GM12878 (cell line): ENCODE data around the gene TDP2. TPM values are rescaled to one million over a fixed set of nuclear protein-coding genes. Genes with fewer than 3 reads are reported as not detected.
A peak's percentile ranks its signal among the peaks of the same experiment; 100 is the strongest.

ENCODE experiments used
- ATAC-seq: fragments of 200-7000 bp; cut with Tn5 transposase; 3 replicates; pipeline ENCODE4 v1.9.1; 2020; ENCODE audit warnings: mild to moderate bottlenecking, moderate library complexity
- BruUV-seq: library from RNA; stranded (reverse); fragments of 400-500 nt; replicated peaks from 2 replicates; lab custom pipeline; 2021; lab: Mats Ljungman, UMichigan
- CTCF ChIA-PET: fragments of 300-600 bp; sonication (Branson Sonifier 250); formaldehyde crosslinking; extraction: SDS; loops from one replicate; lab custom pipeline; 2021; ENCODE audit warnings: inconsistent platforms; lab: Yijun Ruan, JAX
- POLR2A ChIA-PET: fragments of 350-600 bp; formaldehyde crosslinking; extraction: SDS; loops from one replicate; lab custom pipeline; 2021; ENCODE audit warnings: inconsistent platforms; lab: Charles Lee
- RAD21 ChIA-PET: fragments of 300-600 bp; sonication (Branson Sonifier 250); formaldehyde crosslinking; loops from one replicate; lab custom pipeline; 2023; ENCODE audit warnings: antibody characterized with exemption; ENCODE audit not compliant: unreplicated experiment; lab: Charles Lee
- SMC1A ChIA-PET: fragments of 300-600 bp; sonication (Branson Sonifier 250); formaldehyde crosslinking; loops from one replicate; lab custom pipeline; 2023; ENCODE audit not compliant: unreplicated experiment, uncharacterized antibody; lab: Charles Lee
- DNase-seq: peaks from one replicate; pipeline ENCODE4 v3.0.0-alpha.2; 2011; ENCODE audit warnings: low read depth, low spot score
- FAIRE-seq: peaks from 3 replicates; lab custom pipeline; 2011; peaks lifted over from hg19 to GRCh38; lab: Jason Lieb, UNC
- H2AFZ ChIP-seq: 2 replicates; pipeline ENCODE4 v1.6.0; 2011; ENCODE audit warnings: low read depth, low read length, control low read depth; ENCODE audit not compliant: control insufficient read depth
- H3K27ac ChIP-seq: 2 replicates; pipeline ENCODE4 v1.5.1; 2011; ENCODE audit warnings: control low read depth; ENCODE audit not compliant: control insufficient read depth, insufficient read depth
- H3K27me3 ChIP-seq, 2 experiments: replicated peaks in 1 of 2; 2 replicates each; pipeline versions ENCODE4 v1.6.0 to v1.6.1; 2011; ENCODE audit warnings: low read length in 1 of 2; ENCODE audit not compliant: control insufficient read depth in 2 of 2, insufficient read depth in 2 of 2
- H3K36me3 ChIP-seq, 2 experiments: 2 replicates each; pipeline ENCODE4 v1.5.1; 2011; ENCODE audit warnings: low read length in 1 of 2; ENCODE audit not compliant: control insufficient read depth in 2 of 2, insufficient read depth in 2 of 2
- H3K4me1 ChIP-seq: 2 replicates; pipeline ENCODE4 v1.6.1; 2011; ENCODE audit warnings: mild to moderate bottlenecking, low read length, moderate library complexity, mixed read lengths; ENCODE audit not compliant: control insufficient read depth, insufficient read depth
- H3K4me2 ChIP-seq: 2 replicates; pipeline ENCODE4 v1.6.0; 2011; ENCODE audit warnings: control low read depth; ENCODE audit not compliant: control insufficient read depth, insufficient read depth
- H3K4me3 ChIP-seq: fragments of 200-600 bp; sonication (generic); 2 replicates; pipeline ENCODE4 v1.5.1; 2016
- H3K79me2 ChIP-seq: 2 replicates; pipeline ENCODE4 v1.6.0; 2011; ENCODE audit warnings: low read length; ENCODE audit not compliant: control insufficient read depth, insufficient read depth
- H3K9ac ChIP-seq: 2 replicates; pipeline ENCODE4 v1.8.0; 2011; ENCODE audit warnings: low read length, control low read depth, mixed read lengths; ENCODE audit not compliant: control insufficient read depth, insufficient read depth
- H3K9me3 ChIP-seq: replicated peaks from 3 replicates; pipeline ENCODE4 v1.5.1; 2011; ENCODE audit warnings: mild to moderate bottlenecking, low read length; ENCODE audit not compliant: control insufficient read depth, insufficient read depth
- H4K20me1 ChIP-seq: 2 replicates; pipeline ENCODE4 v1.6.0; 2011; ENCODE audit not compliant: control insufficient read depth, insufficient read depth
- E2F4 ChIP-seq: IDR thresholded peaks from 2 replicates; pipeline ENCODE4 v1.6.1; 2012; ENCODE audit warnings: low read depth, low read length, improper control_type of control experiment
- FOXM1 ChIP-seq: IDR thresholded peaks from 2 replicates; pipeline ENCODE4 v1.6.1; 2012; ENCODE audit warnings: low read depth, mild to moderate bottlenecking, inconsistent platforms, low read length, moderate library complexity
- HSF1 ChIP-seq: fragments of 150-350 bp; IDR thresholded peaks from 2 replicates; pipeline ENCODE4 v1.6.1; 2014; ENCODE audit warnings: mild to moderate bottlenecking, low read depth, low read length
- JUND ChIP-seq: IDR thresholded peaks from 2 replicates; pipeline ENCODE4 v1.6.1; 2012; ENCODE audit warnings: low read depth, mild to moderate bottlenecking, low read length, improper control_type of control experiment, moderate library complexity
- MTA3 ChIP-seq: IDR thresholded peaks from 2 replicates; pipeline ENCODE4 v1.6.1; 2012; ENCODE audit warnings: low read length, inconsistent platforms, borderline replicate concordance
- NFYB ChIP-seq: IDR thresholded peaks from 2 replicates; pipeline ENCODE4 v1.6.1; 2011; ENCODE audit warnings: low read depth, mild to moderate bottlenecking, low read length, improper control_type of control experiment, moderate library complexity; ENCODE audit not compliant: insufficient read depth
- PAX8 ChIP-seq: fragments of 450-650 bp; IDR thresholded peaks from 2 replicates; pipeline ENCODE4 v1.6.1; 2017; ENCODE audit warnings: mild to moderate bottlenecking, moderate library complexity
- RELB ChIP-seq: fragments of 450-650 bp; IDR thresholded peaks from 2 replicates; pipeline ENCODE4 v1.6.1; 2017; ENCODE audit warnings: low read depth, mild to moderate bottlenecking, moderate library complexity
- RFX5 ChIP-seq: IDR thresholded peaks from 2 replicates; pipeline ENCODE4 v1.6.1; 2011; ENCODE audit warnings: low read depth, low read length, improper control_type of control experiment
- SIN3A ChIP-seq: IDR thresholded peaks from 2 replicates; pipeline ENCODE4 v1.6.1; 2012; ENCODE audit warnings: low read depth, low read length, improper control_type of control experiment
- TARDBP ChIP-seq: IDR thresholded peaks from 2 replicates; pipeline ENCODE4 v1.6.1; 2016; ENCODE audit warnings: borderline replicate concordance
- TCF12 ChIP-seq: IDR thresholded peaks from 2 replicates; pipeline ENCODE4 v1.6.1; 2011; ENCODE audit warnings: low read depth, mild to moderate bottlenecking, low read length
- YY1 ChIP-seq: IDR thresholded peaks from 2 replicates; pipeline ENCODE4 v1.6.1; 2011; ENCODE audit warnings: low read depth, mild to moderate bottlenecking, low read length
- WGBS: methylation state at CpG from one replicate; pipeline ENCODE4 v1.1.6; 2016; ENCODE audit warnings: low lambda C conversion rate; ENCODE audit not compliant: insufficient replicate concordance, insufficient coverage; ENCODE audit errors: missing lambda C conversion rate; 5-methylcytosine and 5-hydroxymethylcytosine counted together
- in situ Hi-C: fragments of 300-500 bp; cut with MboI; formaldehyde crosslinking; loops from 9 replicates; pipeline ENCODE4 v1.14.3; 2018; ENCODE audit warnings: mixed read lengths
- intact Hi-C: fragments of 100-400 bp; cut with micrococcal nuclease; formaldehyde crosslinking; loops from one replicate; pipeline ENCODE4 v1.14.2; 2022; ENCODE audit not compliant: unreplicated experiment
- polyA plus RNA-seq, 11 experiments: library from polyadenylated mRNA; depleted of rRNA in 4 of 11; unstranded in 6 of 11; stranded (reverse) in 5 of 11; fragments of >200 nt; fragmentation: Nextera tagmentation in 4 of 11; fragmentation: Illumina TruSeq in 1 of 11; extraction: Ambion mirVana in 4 of 11; extraction: Trizol in 1 of 11; gene quantifications; 1 replicate in 1 of 11; 2 replicates in 10 of 11; pipeline versions ENCODE4 v1.2.1 to v1.2.3, GENCODE V29; 2011 to 2016; ENCODE audit warnings: inconsistent platforms in 2 of 11, missing spikeins in 2 of 11, low read depth in 1 of 11
- total RNA-seq, 4 experiments: library from RNA; depleted of rRNA in 3 of 4; stranded (reverse); fragments of >200 nt in 3 of 4; fragmentation: Illumina TruSeq in 1 of 4; extraction: Trizol in 1 of 4; gene quantifications; 2 replicates each; pipeline versions ENCODE4 v1.2.1 to v1.2.3, GENCODE V29; 2013 to 2021

Gene TDP2
- total and polyA plus RNA-seq, 10 of the 15 experiments (the other 5 are each of a cell fraction or from before 2014, with no cell fraction given), result 24.4 to 53.3 (median 38.8) TPM

GRCh38 chr6:24650365-24650764 is 16.3 kb downstream of the TDP2 start:
- Histone ChIP-seq H3K4me3 (no peak overlapping the region), H2AFZ (no peak overlapping the region), H3K27me3 (no peaks in the 10 kb centered on the region), H3K9me3 (no peaks in the 10 kb centered on the region), H3K4me1 (peaks cover 4% of the 10 kb centered on the region), H4K20me1 (no peaks in the 10 kb centered on the region), H3K4me2 (no peak overlapping the region), H3K27ac (no peak overlapping the region), H3K9ac (no peak overlapping the region), H3K36me3 (peaks cover 2 to 10% of the 10 kb centered on the region in 2 experiments; a peak in 3 of 4 replicates), H3K79me2 (no peaks in the 10 kb centered on the region)
- CTCF ChIA-PET, result interaction anchor here (0.8 kb wide), 1 partner anchor 69 kb away, joined by 3 read pairs; no protein-coding TSS in a partner anchor
- POLR2A ChIA-PET, result no interaction called here
- TSS peak; percentile 57 for BruUV-seq
- ATAC-seq, result no peak
- WGBS, result 88% methylated on average over 3 of the region's 3 CpGs
- no peak for FAIRE-seq
- in situ Hi-C loops, result no loop called here
- no peak for DNase-seq
- intact Hi-C loops, result no loop called here
- TF ChIP-seq MTA3 (no peak), NFYB (no peak), PAX8 (no peak), JUND (no peak), SIN3A (no peak)
- SMC1A ChIA-PET, result interaction anchor here (0.8 kb wide), 1 partner anchor 135 kb away, joined by 4 read pairs; no protein-coding TSS in a partner anchor
- RAD21 ChIA-PET, result no interaction called here

GRCh38 chr6:24649691-24650090 is 17.0 kb downstream of the TDP2 start:
- Histone ChIP-seq H4K20me1 (no peaks in the 10 kb centered on the region), H3K27me3 (no peaks in the 10 kb centered on the region), H3K79me2 (no peaks in the 10 kb centered on the region), H3K9me3 (no peaks in the 10 kb centered on the region), H3K4me3 (no peak overlapping the region), H3K9ac (no peak overlapping the region), H3K36me3 (peaks cover 2 to 10% of the 10 kb centered on the region in 2 experiments; a peak in 3 of 4 replicates), H3K27ac (no peak overlapping the region), H3K4me1 (peaks cover 6% of the 10 kb centered on the region), H2AFZ (no peak overlapping the region), H3K4me2 (no peak overlapping the region)
- in situ Hi-C loops (no loop called here), intact Hi-C loops (no loop called here)
- no TSS peak for BruUV-seq
- no peak for ATAC-seq
- SMC1A ChIA-PET, result interaction anchor here (0.8 kb wide), 1 partner anchor 135 kb away, joined by 4 read pairs; no protein-coding TSS in a partner anchor
- POLR2A ChIA-PET, result no interaction called here
- WGBS, result 2% methylated on average over 2 of the region's 2 CpGs
- DNase-seq, result no peak
- FAIRE-seq, result no peak
- CTCF ChIA-PET, result interaction anchor here (0.6 kb wide), 1 partner anchor 156 kb away, joined by 3 read pairs; no protein-coding TSS in a partner anchor
- RAD21 ChIA-PET, result no interaction called here
- TF ChIP-seq E2F4, result no peak
- TF ChIP-seq HSF1, result no peak
- no peak for TF ChIP-seq RFX5
- no peak for TF ChIP-seq TARDBP
- no peak for TF ChIP-seq RELB
- TF ChIP-seq TCF12, result no peak
- no peak for TF ChIP-seq YY1
- TF ChIP-seq FOXM1, result no peak
